Glutamatergic neuron (in vitro differentiated cells): ENCODE results near the gene TBX18. TPM values are rescaled to one million over a fixed set of nuclear protein-coding genes. Genes with fewer than 3 reads are reported as not detected.

ENCODE experiments used
- DNase-seq: peaks from one replicate; pipeline ENCODE4 v3.0.0; 2022
- H3K27ac Mint-ChIP-seq: one replicate; pipeline ENCODE4 v1.8.0; 2020; ENCODE audit warnings: mild to moderate bottlenecking, mixed read lengths, inconsistent platforms; ENCODE audit not compliant: unreplicated experiment
- H3K27me3 Mint-ChIP-seq: one replicate; pipeline ENCODE4 v1.8.0; 2020; ENCODE audit warnings: mild to moderate bottlenecking, moderate library complexity, mixed read lengths, inconsistent platforms; ENCODE audit not compliant: unreplicated experiment
- H3K36me3 Mint-ChIP-seq: one replicate; pipeline ENCODE4 v1.8.0; 2020; ENCODE audit warnings: mild to moderate bottlenecking, mixed read lengths, inconsistent platforms; ENCODE audit not compliant: unreplicated experiment
- H3K4me1 Mint-ChIP-seq: one replicate; pipeline ENCODE4 v1.8.0; 2020; ENCODE audit warnings: mild to moderate bottlenecking, low read depth, mixed read lengths, inconsistent platforms; ENCODE audit not compliant: unreplicated experiment
- H3K4me3 Mint-ChIP-seq: one replicate; pipeline ENCODE4 v1.8.0; 2020; ENCODE audit warnings: mild to moderate bottlenecking, mixed read lengths, inconsistent platforms; ENCODE audit not compliant: unreplicated experiment
- H3K9me3 Mint-ChIP-seq: one replicate; pipeline ENCODE4 v1.8.0; 2020; ENCODE audit warnings: mild to moderate bottlenecking, moderate library complexity, mixed read lengths, inconsistent platforms; ENCODE audit not compliant: unreplicated experiment
- CTCF ChIP-seq: fragments of 200-600 bp; sonication (generic); IDR thresholded peaks from one replicate; pipeline ENCODE4 v1.5.0; 2021; ENCODE audit not compliant: partially characterized antibody, unreplicated experiment
- total RNA-seq: library from RNA; stranded (reverse); fragmentation: NEBNext Ultra II Directional; extraction: Animal tissue kit (Norgen Biotek cat#: 25700); gene quantifications from one replicate; pipeline ENCODE4 v1.2.1, GENCODE V29; 2021; ENCODE audit not compliant: unreplicated experiment

Gene TBX18
- total RNA-seq, 1 donor from 2014 or later: 5.1 TPM

DNA sequence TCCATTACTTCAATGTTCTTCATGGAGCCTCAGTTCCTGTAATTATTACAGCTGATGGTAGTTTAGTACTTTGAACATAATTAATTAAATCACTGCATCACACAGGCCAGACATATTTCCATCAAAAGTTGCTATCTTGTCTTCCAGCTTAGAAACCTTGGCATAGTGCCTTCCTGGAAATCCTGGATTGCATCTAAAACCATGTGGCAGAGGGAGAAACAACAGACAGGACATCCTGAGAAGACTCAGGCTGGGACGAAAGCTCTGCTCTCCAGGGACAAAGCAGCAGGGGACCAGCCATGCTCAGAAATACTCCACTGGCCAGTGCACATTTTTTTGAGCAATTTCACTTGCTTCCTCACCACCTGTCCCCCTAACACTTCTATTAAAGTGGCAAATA lies 55.3 kb downstream of the TBX18 start:
- no peaks in the 10 kb centered on the region for H3K27me3 Mint-ChIP-seq
- H3K27ac Mint-ChIP-seq: no peak overlapping the region
- no peak for DNase-seq
- H3K36me3 Mint-ChIP-seq: no peaks in the 10 kb centered on the region
- no peak overlapping the region for H3K4me3 Mint-ChIP-seq
- no peak for TF ChIP-seq CTCF
- no peaks in the 10 kb centered on the region for H3K9me3 Mint-ChIP-seq
- no peaks in the 10 kb centered on the region for H3K4me1 Mint-ChIP-seq

GRCh38 chr6:84707171-84707570 lies 57.2 kb downstream of the TBX18 start:
- no peaks in the 10 kb centered on the region for H3K36me3 Mint-ChIP-seq
- DNase-seq: no peak
- no peaks in the 10 kb centered on the region for H3K4me1 Mint-ChIP-seq
- no peak overlapping the region for H3K27ac Mint-ChIP-seq
- peaks cover 1% of the 10 kb centered on the region for H3K9me3 Mint-ChIP-seq
- H3K4me3 Mint-ChIP-seq: no peak overlapping the region
- no peaks in the 10 kb centered on the region for H3K27me3 Mint-ChIP-seq
- no peak for TF ChIP-seq CTCF

DNA sequence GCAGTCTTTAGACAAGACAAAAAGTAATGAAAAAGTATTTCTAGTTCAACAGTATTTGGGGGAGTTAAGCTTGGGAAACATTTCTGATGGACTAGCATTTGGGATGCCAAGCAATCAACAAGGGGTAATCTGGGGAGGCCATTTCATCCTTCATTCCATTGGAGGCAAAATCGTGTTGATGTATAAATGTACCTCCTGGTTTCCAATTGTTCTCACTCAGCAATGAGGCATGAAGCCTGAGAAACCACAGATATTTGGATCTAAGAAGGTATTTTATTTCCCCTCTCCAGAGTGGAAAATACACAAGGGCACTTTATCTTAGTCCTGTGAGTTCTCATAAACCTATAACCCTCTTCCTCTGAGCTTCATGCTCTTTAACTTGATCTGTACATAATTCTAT lies 68.2 kb downstream of the TBX18 start:
- DNase-seq: no peak
- H3K27ac Mint-ChIP-seq: no peak overlapping the region
- H3K27me3 Mint-ChIP-seq: no peaks in the 10 kb centered on the region
- H3K9me3 Mint-ChIP-seq: no peaks in the 10 kb centered on the region
- H3K4me1 Mint-ChIP-seq: no peaks in the 10 kb centered on the region
- H3K4me3 Mint-ChIP-seq: no peak overlapping the region
- no peak for TF ChIP-seq CTCF
- no peaks in the 10 kb centered on the region for H3K36me3 Mint-ChIP-seq

- TF ChIP-seq CTCF: no peak
- DNase-seq: no peak
- no peaks in the 10 kb centered on the region for H3K27me3 Mint-ChIP-seq
- no peaks in the 10 kb centered on the region for H3K4me1 Mint-ChIP-seq
- H3K27ac Mint-ChIP-seq: no peak overlapping the region
- H3K36me3 Mint-ChIP-seq: no peaks in the 10 kb centered on the region
- H3K4me3 Mint-ChIP-seq: no peak overlapping the region
- no peaks in the 10 kb centered on the region for H3K9me3 Mint-ChIP-seq
Observed at GRCh38 chr6:84691978-84692623, 72.3 kb downstream of the TBX18 start.

DNA sequence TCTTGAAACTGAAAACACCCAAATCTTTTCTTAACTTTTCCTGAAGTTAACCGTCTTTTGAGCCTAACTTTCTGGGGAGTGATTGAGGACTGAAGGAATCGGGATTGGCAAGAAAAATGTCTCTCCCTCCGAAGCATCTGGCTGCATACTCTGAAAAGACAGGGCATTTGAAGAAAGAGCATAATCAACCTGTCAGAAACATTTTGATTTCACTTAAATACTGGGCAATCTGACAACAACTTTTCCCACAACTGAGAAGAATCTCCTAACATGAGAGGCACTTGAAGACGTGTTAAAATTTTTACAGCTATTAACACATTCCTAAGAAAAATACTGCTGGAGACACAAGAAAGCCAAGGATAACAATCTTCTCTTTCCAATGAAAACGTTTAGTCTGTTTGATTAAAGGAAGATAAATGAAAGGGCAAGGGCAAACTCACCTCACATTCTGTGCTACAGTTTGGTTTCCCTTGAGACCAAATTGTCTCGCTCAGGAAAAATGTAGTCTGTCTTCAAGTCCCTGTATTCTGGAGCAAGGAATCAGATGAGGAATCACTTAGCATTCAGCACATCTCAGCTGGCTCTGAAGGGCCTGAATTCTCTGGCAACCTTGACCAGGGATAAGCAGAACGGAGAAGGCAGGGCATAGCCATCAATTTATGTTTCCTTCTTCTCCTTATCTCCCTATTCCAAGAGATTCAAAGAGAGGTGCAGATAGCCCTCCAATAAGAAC lies 76.1 kb downstream of the TBX18 start:
- Mint-ChIP-seq H3K36me3 (no peaks in the 10 kb centered on the region), H3K27ac (no peak overlapping the region), H3K4me3 (no peak overlapping the region), H3K4me1 (no peaks in the 10 kb centered on the region), H3K27me3 (no peaks in the 10 kb centered on the region), H3K9me3 (no peaks in the 10 kb centered on the region)
- TF ChIP-seq CTCF: no peak
- no peak for DNase-seq
